GM12891 (cell line): Measurements from ENCODE around the gene FAM78B. TPM values are rescaled to one million over a fixed set of nuclear protein-coding genes. Genes with fewer than 3 reads are reported as not detected.
A peak's percentile ranks its signal among the peaks of the same experiment; 100 is the strongest.

Experiments
- DNase-seq: peaks from one replicate; pipeline ENCODE4 v3.0.0; 2011; ENCODE audit warnings: low spot score; ENCODE audit not compliant: insufficient read length
- FAIRE-seq: peaks from 2 replicates; lab custom pipeline; 2011; peaks lifted over from hg19 to GRCh38; lab: Jason Lieb, UNC
- PAX5 ChIP-seq: IDR thresholded peaks from 2 replicates; pipeline ENCODE4 v1.6.1; 2011; ENCODE audit warnings: low read length, moderate library complexity, mild to moderate bottlenecking; ENCODE audit not compliant: insufficient read depth, severe bottlenecking
- POLR2A ChIP-seq: IDR thresholded peaks from 2 replicates; pipeline ENCODE4 v1.6.1; 2011; ENCODE audit warnings: low read depth, low read length, control low read depth
- POLR2AphosphoS5 ChIP-seq: IDR thresholded peaks from 2 replicates; pipeline ENCODE4 v1.6.1; 2011; ENCODE audit warnings: low read depth, low read length, control low read depth
- POU2F2 ChIP-seq: IDR thresholded peaks from 2 replicates; pipeline ENCODE4 v1.6.1; 2011; ENCODE audit warnings: low read depth, mild to moderate bottlenecking, control low read depth, low read length, moderate library complexity
- SPI1 ChIP-seq: IDR thresholded peaks from 2 replicates; pipeline ENCODE4 v1.6.1; 2011; ENCODE audit warnings: low read depth, low read length, control low read depth
- TAF1 ChIP-seq: IDR thresholded peaks from 2 replicates; pipeline ENCODE4 v1.6.1; 2011; ENCODE audit warnings: low read depth, low read length, control low read depth
- polyA plus RNA-seq: library from polyadenylated mRNA; unstranded; fragments of >200 nt; gene quantifications from one replicate; pipeline ENCODE4 v1.2.1, GENCODE V29; 2012; ENCODE audit warnings: low read depth, missing spikeins, inconsistent platforms; ENCODE audit not compliant: missing spikeins

The FAM78B gene
- polyA plus RNA-seq: 0.51 TPM

GRCh38 chr1:166166698-166167571, at the start of gene FAM78B:
TSS of gene FAM78B (minus strand) at chr1:166167001. CDS start at chr1:166166248, 753 bp downstream.
- no peak for TF ChIP-seq SPI1
- no peak for TF ChIP-seq POLR2AphosphoS5
- no peak for TF ChIP-seq TAF1
- TF ChIP-seq PAX5: no peak
- TF ChIP-seq POU2F2: no peak
- no peak for TF ChIP-seq POLR2A
- DNase-seq (peak; percentile 77), FAIRE-seq (peak; percentile 78)

GRCh38 chr1:166202546-166202945, 35.7 kb upstream of the FAM78B start:
- no peak for DNase-seq
- no peak for FAIRE-seq
- TF ChIP-seq POLR2AphosphoS5: no peak
- no peak for TF ChIP-seq POU2F2
- TF ChIP-seq TAF1: no peak
- TF ChIP-seq PAX5: no peak
- TF ChIP-seq POLR2A: no peak
- TF ChIP-seq SPI1: no peak

GRCh38 chr1:166200743-166201142, 33.9 kb upstream of the FAM78B start:
- no peak for FAIRE-seq

GRCh38 chr1:166197597-166197996, 30.8 kb upstream of the FAM78B start:
- no peak for TF ChIP-seq PAX5
- TF ChIP-seq POU2F2: no peak
- TF ChIP-seq TAF1: no peak
- no peak for TF ChIP-seq POLR2A
- TF ChIP-seq SPI1: no peak
- TF ChIP-seq POLR2AphosphoS5: no peak
- DNase-seq (no peak), FAIRE-seq (no peak)

More at GRCh38 chr1:166200743-166201142, 33.9 kb upstream of the FAM78B start:
- TF ChIP-seq TAF1 (no peak), SPI1 (no peak), POLR2A (no peak), POU2F2 (no peak), PAX5 (no peak), POLR2AphosphoS5 (no peak)
- no peak for DNase-seq

- FAIRE-seq (no peak), DNase-seq (no peak)
- TF ChIP-seq PAX5: no peak
- TF ChIP-seq POLR2AphosphoS5: no peak
- no peak for TF ChIP-seq TAF1
- no peak for TF ChIP-seq SPI1
- TF ChIP-seq POLR2A: no peak
- TF ChIP-seq POU2F2: no peak
These were observed 30.3 kb upstream of the FAM78B start for GRCh38 chr1:166197141-166197540.

- TF ChIP-seq POLR2A (no peak), POU2F2 (no peak), TAF1 (no peak), PAX5 (no peak), SPI1 (no peak), POLR2AphosphoS5 (no peak)
- FAIRE-seq (no peak), DNase-seq (no peak)
These were observed 26.4 kb upstream of the FAM78B start for GRCh38 chr1:166193057-166193698.

- no peak for FAIRE-seq
These were observed 23.6 kb upstream of the FAM78B start for GRCh38 chr1:166190400-166190799.

GRCh38 chr1:166189126-166189525, 22.3 kb upstream of the FAM78B start:
- TF ChIP-seq POLR2AphosphoS5 (no peak), PAX5 (no peak), TAF1 (no peak), POLR2A (no peak), POU2F2 (no peak), SPI1 (no peak)
- FAIRE-seq: no peak

More at GRCh38 chr1:166190400-166190799, 23.6 kb upstream of the FAM78B start:
- no peak for DNase-seq
- TF ChIP-seq POLR2A: no peak
- no peak for TF ChIP-seq POLR2AphosphoS5
- no peak for TF ChIP-seq PAX5
- no peak for TF ChIP-seq SPI1
- TF ChIP-seq POU2F2: no peak
- TF ChIP-seq TAF1: no peak

GRCh38 chr1:166185526-166185925, 18.7 kb upstream of the FAM78B start:
- TF ChIP-seq POU2F2: no peak
- no peak for TF ChIP-seq PAX5
- no peak for TF ChIP-seq TAF1
- no peak for TF ChIP-seq SPI1
- no peak for TF ChIP-seq POLR2AphosphoS5
- TF ChIP-seq POLR2A: no peak
- DNase-seq (no peak), FAIRE-seq (peak; percentile 5)

More at GRCh38 chr1:166189126-166189525, 22.3 kb upstream of the FAM78B start:
- no peak for DNase-seq

- TF ChIP-seq TAF1 (no peak), POLR2A (no peak), PAX5 (no peak), POLR2AphosphoS5 (no peak), SPI1 (no peak), POU2F2 (no peak)
- DNase-seq: no peak
- no peak for FAIRE-seq
These were observed 18.1 kb upstream of the FAM78B start for GRCh38 chr1:166184897-166185296.
